ENCODE data around the gene MEF2A. TPM values are rescaled to one million over a fixed set of nuclear protein-coding genes. Genes with fewer than 3 reads are reported as not detected.

The MEF2A gene
- total RNA-seq, 2 donors from 2014 or later, result 20.1 to 36.8 TPM

GRCh38 chr15:99706557-99707303, 140.9 kb downstream of the MEF2A start:
- Histone ChIP-seq H3K27me3 (no peaks in the 10 kb centered on the region), H3K9me3 (no peaks in the 10 kb centered on the region), H3K36me3 (no peaks in the 10 kb centered on the region), H3K9ac (ENCODE audit: low read depth in 2 of 2, low read length in 2 of 2) (no peak overlapping the region), H3K4me1 (peaks cover 4% of the 10 kb centered on the region), H3K4me3 (no peak overlapping the region), H3K27ac (no peak overlapping the region)
- DNase-seq, result no peak
- intact Hi-C loops (cut with DNase I), result loop anchor here (5.0 to 10.0 kb wide), 2 partner anchors 302 to 419 kb away; no protein-coding TSS in a partner anchor
- TF ChIP-seq, protein P1, sequence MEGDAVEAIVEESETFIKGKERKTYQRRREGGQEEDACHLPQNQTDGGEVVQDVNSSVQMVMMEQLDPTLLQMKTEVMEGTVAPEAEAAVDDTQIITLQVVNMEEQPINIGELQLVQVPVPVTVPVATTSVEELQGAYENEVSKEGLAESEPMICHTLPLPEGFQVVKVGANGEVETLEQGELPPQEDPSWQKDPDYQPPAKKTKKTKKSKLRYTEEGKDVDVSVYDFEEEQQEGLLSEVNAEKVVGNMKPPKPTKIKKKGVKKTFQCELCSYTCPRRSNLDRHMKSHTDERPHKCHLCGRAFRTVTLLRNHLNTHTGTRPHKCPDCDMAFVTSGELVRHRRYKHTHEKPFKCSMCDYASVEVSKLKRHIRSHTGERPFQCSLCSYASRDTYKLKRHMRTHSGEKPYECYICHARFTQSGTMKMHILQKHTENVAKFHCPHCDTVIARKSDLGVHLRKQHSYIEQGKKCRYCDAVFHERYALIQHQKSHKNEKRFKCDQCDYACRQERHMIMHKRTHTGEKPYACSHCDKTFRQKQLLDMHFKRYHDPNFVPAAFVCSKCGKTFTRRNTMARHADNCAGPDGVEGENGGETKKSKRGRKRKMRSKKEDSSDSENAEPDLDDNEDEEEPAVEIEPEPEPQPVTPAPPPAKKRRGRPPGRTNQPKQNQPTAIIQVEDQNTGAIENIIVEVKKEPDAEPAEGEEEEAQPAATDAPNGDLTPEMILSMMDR (IDR thresholded peaks at IDR 0.05), result no peak

DNA sequence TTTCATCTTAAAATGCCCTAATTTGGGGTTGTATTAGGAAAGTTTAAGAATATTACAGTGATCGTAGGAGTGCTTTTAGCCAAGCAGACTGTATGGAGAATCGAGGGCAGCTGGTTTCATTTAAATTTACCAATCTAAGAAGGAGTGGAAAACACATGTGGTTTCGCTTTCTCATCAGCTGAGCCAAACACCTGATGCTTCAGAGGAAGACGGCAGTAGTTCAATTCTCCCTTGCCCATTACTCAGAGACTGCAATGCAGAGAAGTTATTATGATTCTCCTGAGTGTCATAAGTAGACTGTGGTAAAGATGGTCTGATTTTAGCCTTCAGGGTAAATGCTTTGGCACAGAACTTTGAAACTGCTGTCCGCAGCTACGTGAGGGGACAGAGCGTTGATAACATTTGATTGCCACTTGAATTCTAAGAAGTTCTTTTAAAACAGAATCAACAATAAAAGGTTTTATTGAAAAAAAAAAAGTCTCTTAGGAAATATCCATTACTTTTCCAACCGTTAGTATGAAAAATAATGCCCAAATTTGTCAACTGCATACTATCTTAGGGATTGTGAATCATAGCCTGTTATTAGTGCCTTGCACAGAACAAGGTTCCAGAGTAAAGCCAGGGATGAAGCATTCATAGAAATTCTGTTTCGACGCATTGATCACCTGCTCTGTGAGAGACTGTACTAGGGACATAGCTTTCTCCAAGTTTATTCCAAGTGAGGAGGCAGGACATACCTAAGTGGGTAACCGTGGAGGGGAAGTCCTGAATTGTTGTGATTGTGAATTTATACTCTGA, 141.9 kb downstream of the MEF2A start:
- Histone ChIP-seq H3K4me1 (peaks cover 4% of the 10 kb centered on the region), H3K9me3 (no peaks in the 10 kb centered on the region), H3K27ac (peak overlapping the region; percentile 4), H3K4me3 (no peak overlapping the region), H3K36me3 (no peaks in the 10 kb centered on the region), H3K27me3 (no peaks in the 10 kb centered on the region), H3K9ac (ENCODE audit: low read depth in 2 of 2, low read length in 2 of 2) (no peak overlapping the region)
- DNase-seq, result no peak
- TF ChIP-seq, protein P1 (IDR thresholded peaks at IDR 0.05), result no peak
- intact Hi-C loops (cut with DNase I), result loop anchor here (5.0 to 10.0 kb wide), 2 partner anchors 303 to 420 kb away; no protein-coding TSS in a partner anchor

DNA sequence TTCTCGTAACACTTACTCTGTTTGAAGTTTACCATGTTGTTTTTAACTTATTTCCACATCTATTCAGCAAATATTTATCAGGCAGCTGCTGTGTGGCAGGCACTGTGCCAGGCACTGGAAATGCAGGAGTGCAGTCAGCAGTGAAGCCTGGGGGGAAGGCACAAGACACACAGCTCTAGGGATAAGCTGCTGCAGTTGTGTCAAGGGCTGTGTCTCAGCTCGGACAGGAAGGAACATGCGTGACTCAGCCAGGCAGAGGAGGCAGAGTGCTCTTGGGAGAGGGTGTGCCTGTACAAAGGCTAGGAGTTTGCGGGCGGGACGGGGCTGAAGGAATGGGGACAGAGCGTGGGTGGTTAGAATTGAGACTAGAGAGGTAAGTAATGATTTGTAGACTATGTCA, 142.8 kb downstream of the MEF2A start:
- peak overlapping the region; percentile 4 for H3K27ac ChIP-seq
- H3K36me3 ChIP-seq, result no peaks in the 10 kb centered on the region
- H3K9ac ChIP-seq (ENCODE audit: low read depth in 2 of 2, low read length in 2 of 2), result peak overlapping the region in 1 of 2 donors; percentile 28
- DNase-seq, result peak; percentile 72
- H3K4me3 ChIP-seq, result no peak overlapping the region
- peaks cover 4% of the 10 kb centered on the region for H3K4me1 ChIP-seq
- intact Hi-C loops (cut with DNase I), result loop anchor here (5.0 to 10.0 kb wide), 2 partner anchors 304 to 421 kb away; no protein-coding TSS in a partner anchor
- no peaks in the 10 kb centered on the region for H3K27me3 ChIP-seq
- H3K9me3 ChIP-seq, result no peaks in the 10 kb centered on the region
- TF ChIP-seq, protein P1 (IDR thresholded peaks at IDR 0.05), result no peak

GRCh38 chr15:99709243-99709986, 143.6 kb downstream of the MEF2A start:
- no peak for DNase-seq
- H3K4me1 ChIP-seq, result peaks cover 4% of the 10 kb centered on the region
- TF ChIP-seq, protein P1 (IDR thresholded peaks at IDR 0.05), result no peak
- H3K9ac ChIP-seq (ENCODE audit: low read depth in 2 of 2, low read length in 2 of 2), result no peak overlapping the region
- H3K9me3 ChIP-seq, result no peaks in the 10 kb centered on the region
- H3K4me3 ChIP-seq, result no peak overlapping the region
- H3K36me3 ChIP-seq, result no peaks in the 10 kb centered on the region
- intact Hi-C loops (cut with DNase I), result loop anchor here (5.0 to 10.0 kb wide), 2 partner anchors 305 to 422 kb away; no protein-coding TSS in a partner anchor
- H3K27me3 ChIP-seq, result no peaks in the 10 kb centered on the region
- peak overlapping the region; percentile 4 for H3K27ac ChIP-seq

DNA sequence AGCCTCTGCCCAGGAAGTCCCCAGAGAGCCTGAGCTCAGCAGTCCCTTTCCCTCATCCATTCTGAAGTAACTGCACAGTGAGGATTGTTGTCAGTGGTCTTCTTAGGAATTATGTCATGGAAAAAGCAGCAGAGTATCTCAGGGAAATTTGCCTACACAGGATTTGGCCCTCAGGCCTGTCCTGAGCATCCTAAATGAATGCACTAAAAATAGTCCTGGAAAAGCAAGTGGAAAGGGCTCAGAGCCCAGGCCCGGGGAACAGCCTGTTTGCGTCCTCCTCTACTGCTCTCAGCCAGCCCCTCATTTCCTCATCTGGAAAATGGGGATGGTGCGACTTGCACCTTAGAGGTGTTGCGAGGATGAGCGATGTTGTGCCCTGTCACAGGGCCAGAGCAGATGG, 145.8 kb downstream of the MEF2A start:
- Histone ChIP-seq H3K36me3 (no peaks in the 10 kb centered on the region), H3K4me3 (no peak overlapping the region), H3K9ac (ENCODE audit: low read depth in 2 of 2, low read length in 2 of 2) (no peak overlapping the region), H3K27ac (no peak overlapping the region), H3K27me3 (no peaks in the 10 kb centered on the region), H3K9me3 (no peaks in the 10 kb centered on the region), H3K4me1 (peaks cover 4% of the 10 kb centered on the region)
- intact Hi-C loops (cut with DNase I), result no loop called here
- no peak for DNase-seq
- TF ChIP-seq, protein P1 (IDR thresholded peaks at IDR 0.05), result no peak

Measured in colonic mucosa (tissue), 4 donors.